HCT116 (cell line): Measurements from ENCODE around the gene AGBL1. TPM values are rescaled to one million over a fixed set of nuclear protein-coding genes. Genes with fewer than 3 reads are reported as not detected.
A peak's percentile ranks its signal among the peaks of the same experiment; 100 is the strongest.

Source experiments
- ATAC-seq: fragments of 200-7000 bp; cut with Tn5 transposase; 2 replicates; pipeline ENCODE4 v1.9.1; 2020; ENCODE audit warnings: mild to moderate bottlenecking, moderate library complexity
- BruUV-seq: library from RNA; stranded (reverse); fragments of 400-500 nt; replicated peaks from 2 replicates; lab custom pipeline; 2021; lab: Mats Ljungman, UMichigan
- CTCF ChIA-PET: fragments of 300-600 bp; sonication (Branson Sonifier 250); formaldehyde crosslinking; loops from one replicate; lab custom pipeline; 2021; ENCODE audit warnings: antibody characterized with exemption; lab: Charles Lee
- POLR2A ChIA-PET: fragments of 300-600, 350-600 bp; sonication (Branson Sonifier 250); formaldehyde crosslinking; loops from one replicate; lab custom pipeline; 2021; ENCODE audit warnings: antibody characterized with exemption; lab: Charles Lee
- RAD21 ChIA-PET, 2 experiments: fragments of 300-600 bp; sonication (Branson Sonifier 250); formaldehyde crosslinking; loops; one replicate each; lab custom pipeline; 2023; ENCODE audit warnings: low total read pairs in 2 of 2; ENCODE audit not compliant: uncharacterized antibody in 2 of 2, unreplicated experiment in 2 of 2, low non-redundant PET in 1 of 2; lab: Charles Lee
- DNase-seq: peaks from one replicate; pipeline ENCODE4 v3.0.0-alpha.2; 2010; ENCODE audit warnings: low read depth, low spot score
- H2AFZ ChIP-seq: fragments of 200-600 bp; shearing (Covaris generic), sonication (generic); 2 replicates; pipeline ENCODE4 v1.6.1; 2017; ENCODE audit warnings: low read depth, mixed run types, mixed read lengths, antibody characterized with exemption, low read length; ENCODE audit not compliant: poor library complexity, severe bottlenecking
- H3K27ac ChIP-seq: 2 replicates; pipeline ENCODE4 v1.5.1; 2012; ENCODE audit warnings: low read depth, low read length
- H3K27me3 ChIP-seq: fragments of 200-600 bp; sonication (generic); 2 replicates; pipeline ENCODE4 v1.6.1; 2016; ENCODE audit warnings: mixed run types, low read length, mixed read lengths; ENCODE audit not compliant: insufficient read depth
- H3K36me3 ChIP-seq, 2 experiments: fragments of 200-500 bp in 1 of 2; fragments of 200-600 bp in 1 of 2; sonication (Bioruptor generic) in 1 of 2; sonication (generic) in 1 of 2; 2 replicates each; pipeline versions ENCODE4 v1.5.1 to v1.6.1; 2014 to 2016; ENCODE audit warnings: low read length in 2 of 2, inconsistent platforms in 1 of 2, mixed read lengths in 1 of 2, mixed run types in 1 of 2; ENCODE audit not compliant: insufficient read depth in 2 of 2, control insufficient read depth in 1 of 2
- H3K4me1 ChIP-seq, 2 experiments: fragments of 200-600 bp in 1 of 2; sonication (generic) in 1 of 2; 2 replicates each; pipeline versions ENCODE4 v1.5.1 to v1.6.1; 2012 to 2017; ENCODE audit warnings: low read length in 2 of 2, inconsistent platforms in 1 of 2, mild to moderate bottlenecking in 1 of 2, mixed read lengths in 1 of 2, mixed run types in 1 of 2, moderate library complexity in 1 of 2; ENCODE audit not compliant: insufficient read depth in 2 of 2, control insufficient read depth in 1 of 2
- H3K4me2 ChIP-seq: fragments of 200-600 bp; sonication (generic); 2 replicates; pipeline ENCODE4 v1.6.1; 2017; ENCODE audit warnings: mixed run types, low read length, mixed read lengths
- H3K4me3 ChIP-seq, 2 experiments: fragments of 200-600 bp in 1 of 2; sonication (generic) in 1 of 2; replicated peaks in 1 of 2; 2 replicates each; pipeline ENCODE4 v1.5.1; 2011 to 2016; ENCODE audit warnings: low read length in 2 of 2, control low read depth in 1 of 2, low read depth in 1 of 2, mild to moderate bottlenecking in 1 of 2, mixed read lengths in 1 of 2, mixed run types in 1 of 2
- H3K79me2 ChIP-seq: fragments of 200-600 bp; sonication (generic); 2 replicates; pipeline ENCODE4 v1.6.1; 2017; ENCODE audit warnings: mild to moderate bottlenecking, mixed run types, low read length, moderate library complexity, mixed read lengths; ENCODE audit not compliant: insufficient read depth
- H3K9ac ChIP-seq: fragments of 200-600 bp; sonication (generic); 2 replicates; pipeline ENCODE4 v1.6.1; 2016; ENCODE audit warnings: low read length, mixed read lengths
- H3K9me2 ChIP-seq: fragments of 200-600 bp; sonication (generic), shearing (Covaris generic); 2 replicates; pipeline ENCODE4 v1.6.1; 2017; ENCODE audit warnings: mixed run types, mild to moderate bottlenecking, moderate library complexity; ENCODE audit not compliant: insufficient read depth
- H3K9me3 ChIP-seq, 2 experiments: fragments of 200-500 bp in 1 of 2; fragments of 200-600 bp in 1 of 2; sonication (Bioruptor generic) in 1 of 2; sonication (generic) in 1 of 2; 2 replicates each; pipeline ENCODE4 v1.6.1; 2014 to 2017; ENCODE audit warnings: low read length in 2 of 2, mixed read lengths in 2 of 2, inconsistent platforms in 1 of 2, low read depth in 1 of 2, mild to moderate bottlenecking in 1 of 2, mixed run types in 1 of 2, moderate library complexity in 1 of 2; ENCODE audit not compliant: control insufficient read depth in 1 of 2, insufficient read depth in 1 of 2
- H4K20me1 ChIP-seq: fragments of 200-600 bp; sonication (generic), shearing (Covaris generic); 2 replicates; pipeline ENCODE4 v1.6.1; 2017; ENCODE audit warnings: mixed run types, mild to moderate bottlenecking, moderate library complexity; ENCODE audit not compliant: insufficient read depth
- CBX3 ChIP-seq: IDR thresholded peaks from 2 replicates; pipeline ENCODE4 v1.6.1; 2012; ENCODE audit warnings: low read depth
- CEBPB ChIP-seq: IDR thresholded peaks from 2 replicates; pipeline ENCODE4 v1.6.1; 2012; ENCODE audit warnings: low read depth
- ELF1 ChIP-seq: IDR thresholded peaks from 2 replicates; pipeline ENCODE4 v1.6.1; 2012; ENCODE audit warnings: low read depth, borderline replicate concordance
- EZH2 ChIP-seq: fragments of 200-600 bp; sonication (generic); IDR thresholded peaks from 2 replicates; pipeline ENCODE4 v1.6.1; 2017; ENCODE audit warnings: antibody characterized with exemption, mixed run types
- JUND ChIP-seq: IDR thresholded peaks from 2 replicates; pipeline ENCODE4 v1.6.1; 2012
- POLR2A ChIP-seq: IDR thresholded peaks from 2 replicates; pipeline ENCODE4 v1.7.0; 2011; ENCODE audit warnings: borderline replicate concordance; ENCODE audit not compliant: insufficient read depth, insufficient read length; ENCODE audit errors: extremely low read depth
- POLR2AphosphoS5 ChIP-seq: IDR thresholded peaks from 2 replicates; pipeline ENCODE4 v1.6.1; 2011; ENCODE audit warnings: mild to moderate bottlenecking, low read depth, low read length, moderate library complexity
- RAD21 ChIP-seq: IDR thresholded peaks from 2 replicates; pipeline ENCODE4 v1.6.1; 2012; ENCODE audit warnings: low read depth, mild to moderate bottlenecking
- intact Hi-C: fragments of 100-400 bp; cut with micrococcal nuclease; formaldehyde crosslinking; loops from 2 replicates; pipeline ENCODE4 v1.10.0; 2022
- total RNA-seq: library from RNA; stranded (reverse); gene quantifications from one replicate; pipeline ENCODE4 v1.2.1, GENCODE V29; 2021; ENCODE audit not compliant: unreplicated experiment
- TF ChIP-seq, protein P1 (sequence below): IDR thresholded peaks from 2 replicates; pipeline ENCODE4 v1.6.1; 2012
- TF ChIP-seq, protein P2 (sequence below), 3 experiments: fragments of 200-600 bp in 1 of 3; sonication (generic) in 1 of 3; IDR thresholded peaks in 2 of 3; conservative IDR thresholded peaks in 1 of 3; 2 replicates each; pipeline ENCODE4 v1.5.1; 2012 to 2017; ENCODE audit warnings: low read depth in 2 of 3, low read length in 2 of 3, antibody characterized with exemption in 1 of 3, borderline replicate concordance in 1 of 3, control low read depth in 1 of 3, mild to moderate bottlenecking in 1 of 3, mixed read lengths in 1 of 3, mixed run types in 1 of 3, moderate library complexity in 1 of 3; ENCODE audit not compliant: insufficient read depth in 1 of 3

AGBL1 gene
- total RNA-seq, 1 experiment from 2014 or later: not detected

DNA sequence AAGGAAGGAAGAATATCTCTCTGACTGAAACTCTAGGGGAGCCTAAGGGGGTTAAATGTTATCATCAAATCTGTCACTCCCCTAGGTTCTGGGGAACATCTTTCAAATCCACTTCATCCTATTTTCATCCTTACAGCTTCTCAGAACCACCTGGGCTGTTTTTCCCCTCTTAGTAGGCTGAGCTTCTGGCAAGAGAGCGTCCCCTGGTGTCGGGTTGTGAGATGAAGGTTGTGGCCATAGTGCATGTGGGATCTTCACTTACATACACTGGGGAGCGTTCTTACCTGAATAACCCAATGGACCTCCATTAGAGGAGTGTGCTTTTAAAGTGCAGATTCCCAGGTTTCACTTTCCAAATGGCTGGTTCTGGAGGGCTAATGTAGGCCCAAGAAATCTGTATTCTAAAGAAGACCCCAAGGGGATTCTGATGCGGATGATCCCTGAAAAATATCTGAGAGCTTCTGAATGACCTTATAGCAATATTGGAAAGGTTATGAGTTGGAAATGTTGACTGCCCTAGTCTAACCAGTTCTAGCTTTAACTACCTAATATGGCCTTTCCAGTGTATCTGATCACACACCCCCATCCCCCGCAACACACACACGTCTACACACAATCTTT, 663.7 kb downstream of the AGBL1 start:
- Histone ChIP-seq H3K4me2 (no peak overlapping the region), H4K20me1 (no peaks in the 10 kb centered on the region), H3K4me1 (no peaks in the 10 kb centered on the region), H2AFZ (no peak overlapping the region), H3K9ac (no peak overlapping the region), H3K79me2 (no peaks in the 10 kb centered on the region), H3K27ac (no peak overlapping the region), H3K4me3 (no peak overlapping the region), H3K9me3 (peaks cover 16 to 25% of the 10 kb centered on the region in 2 experiments; a peak in 3 of 4 replicates), H3K27me3 (no peaks in the 10 kb centered on the region), H3K36me3 (no peaks in the 10 kb centered on the region), H3K9me2 (no peaks in the 10 kb centered on the region)
- ChIA-PET RAD21 (no interaction called here), CTCF (no interaction called here), POLR2A (no interaction called here)
- intact Hi-C loops: no loop called here
- BruUV-seq: no TSS peak
- DNase-seq: no peak
- no peak for ATAC-seq
- 0 out of 2 replicates have a peak, but pooled peaks have one; percentile 6 for TF ChIP-seq RAD21
- TF ChIP-seq, protein P1, sequence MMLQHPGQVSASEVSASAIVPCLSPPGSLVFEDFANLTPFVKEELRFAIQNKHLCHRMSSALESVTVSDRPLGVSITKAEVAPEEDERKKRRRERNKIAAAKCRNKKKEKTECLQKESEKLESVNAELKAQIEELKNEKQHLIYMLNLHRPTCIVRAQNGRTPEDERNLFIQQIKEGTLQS: no peak
- TF ChIP-seq, protein P2, sequence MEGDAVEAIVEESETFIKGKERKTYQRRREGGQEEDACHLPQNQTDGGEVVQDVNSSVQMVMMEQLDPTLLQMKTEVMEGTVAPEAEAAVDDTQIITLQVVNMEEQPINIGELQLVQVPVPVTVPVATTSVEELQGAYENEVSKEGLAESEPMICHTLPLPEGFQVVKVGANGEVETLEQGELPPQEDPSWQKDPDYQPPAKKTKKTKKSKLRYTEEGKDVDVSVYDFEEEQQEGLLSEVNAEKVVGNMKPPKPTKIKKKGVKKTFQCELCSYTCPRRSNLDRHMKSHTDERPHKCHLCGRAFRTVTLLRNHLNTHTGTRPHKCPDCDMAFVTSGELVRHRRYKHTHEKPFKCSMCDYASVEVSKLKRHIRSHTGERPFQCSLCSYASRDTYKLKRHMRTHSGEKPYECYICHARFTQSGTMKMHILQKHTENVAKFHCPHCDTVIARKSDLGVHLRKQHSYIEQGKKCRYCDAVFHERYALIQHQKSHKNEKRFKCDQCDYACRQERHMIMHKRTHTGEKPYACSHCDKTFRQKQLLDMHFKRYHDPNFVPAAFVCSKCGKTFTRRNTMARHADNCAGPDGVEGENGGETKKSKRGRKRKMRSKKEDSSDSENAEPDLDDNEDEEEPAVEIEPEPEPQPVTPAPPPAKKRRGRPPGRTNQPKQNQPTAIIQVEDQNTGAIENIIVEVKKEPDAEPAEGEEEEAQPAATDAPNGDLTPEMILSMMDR (IDR thresholded peaks at IDR 0.05 in 2 of 3, conservative IDR thresholded peaks at IDR 0.05 in 1 of 3; ENCODE audit: borderline replicate concordance in 1 of 3, insufficient read depth in 1 of 3, low read depth in 2 of 3, low read length in 2 of 3): peak in 2 of 3 experiments; percentile 3 to 30; a peak in 1 of 6 replicates

DNA sequence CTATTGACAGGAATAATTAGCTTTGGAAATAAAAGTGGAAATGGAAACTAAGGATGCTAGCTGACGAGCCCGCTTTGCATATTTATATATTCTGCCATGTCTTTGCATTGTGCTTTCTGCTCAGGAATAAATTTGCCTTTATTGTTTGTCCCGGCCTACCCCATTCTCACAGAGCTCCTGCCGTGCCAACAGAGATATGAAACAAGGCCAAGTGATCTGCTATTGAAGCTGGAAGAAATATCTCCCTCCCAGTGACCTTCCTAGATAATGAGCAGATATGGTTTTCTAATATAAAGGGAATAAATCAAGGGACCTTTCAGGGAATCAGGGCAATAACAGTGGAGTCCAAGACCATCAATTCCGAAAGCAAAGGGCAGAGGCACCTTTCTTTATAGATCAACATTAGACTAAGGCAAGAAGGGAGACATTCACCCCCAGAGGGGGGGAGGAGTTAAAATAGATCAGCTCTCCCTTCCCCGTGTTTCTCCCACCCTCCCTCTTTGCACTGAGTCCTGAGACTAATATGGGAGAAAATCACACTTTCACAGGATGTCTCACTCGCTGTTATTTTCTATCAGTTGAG, 664.6 kb downstream of the AGBL1 start:
- intact Hi-C loops: no loop called here
- peaks cover 13 to 25% of the 10 kb centered on the region in 2 experiments; a peak in 3 of 4 replicates for H3K9me3 ChIP-seq
- H3K9ac ChIP-seq: no peak overlapping the region

More for the DNA sequence above, 664.6 kb downstream of the AGBL1 start:
- H3K27me3 ChIP-seq: no peaks in the 10 kb centered on the region
- no peak overlapping the region for H3K27ac ChIP-seq
- POLR2A ChIA-PET: no interaction called here
- no peaks in the 10 kb centered on the region for H3K79me2 ChIP-seq
- RAD21 ChIA-PET: no interaction called here
- ATAC-seq (no peak), DNase-seq (no peak)
- no peak overlapping the region for H3K4me3 ChIP-seq
- H4K20me1 ChIP-seq: no peaks in the 10 kb centered on the region
- no peak overlapping the region for H3K4me2 ChIP-seq
- BruUV-seq: no TSS peak
- no peaks in the 10 kb centered on the region for H3K4me1 ChIP-seq
- H2AFZ ChIP-seq: no peak overlapping the region
- H3K36me3 ChIP-seq: no peaks in the 10 kb centered on the region
- CTCF ChIA-PET: no interaction called here
- no peak for TF ChIP-seq POLR2AphosphoS5
- TF ChIP-seq JUND: no peak
- TF ChIP-seq, protein P1: no peak
- TF ChIP-seq CEBPB: no peak
- no peak for TF ChIP-seq ELF1
- no peak for TF ChIP-seq CBX3
- TF ChIP-seq POLR2A: no peak
- TF ChIP-seq EZH2: no peak
- TF ChIP-seq, protein P2 (IDR thresholded peaks at IDR 0.05 in 2 of 3, conservative IDR thresholded peaks at IDR 0.05 in 1 of 3; ENCODE audit: borderline replicate concordance in 1 of 3, insufficient read depth in 1 of 3, low read depth in 2 of 3, low read length in 2 of 3): no peak
- no peaks in the 10 kb centered on the region for H3K9me2 ChIP-seq
